ENCODE data around the gene WDR62. TPM values are rescaled to one million over a fixed set of nuclear protein-coding genes. Genes with fewer than 3 reads are reported as not detected.
A peak's percentile ranks its signal among the peaks of the same experiment; 100 is the strongest.

The WDR62 gene
- total RNA-seq, 1 donor from 2014 or later, result 4.6 TPM

GRCh38 chr19:36028313-36029041 lies 26.2 kb upstream of the WDR62 start:
- no peak for DNase-seq (ENCODE audit: extremely low spot score, unreplicated experiment)
- Mint-ChIP-seq H3K27ac (ENCODE audit: unreplicated experiment) (no peak overlapping the region), H3K4me3 (ENCODE audit: unreplicated experiment) (no peak overlapping the region), H3K9me3 (ENCODE audit: unreplicated experiment) (no peaks in the 10 kb centered on the region), H3K36me3 (ENCODE audit: unreplicated experiment) (peaks cover 26% of the 10 kb centered on the region), H3K27me3 (ENCODE audit: unreplicated experiment) (no peaks in the 10 kb centered on the region), H3K4me1 (ENCODE audit: unreplicated experiment) (peaks cover 18% of the 10 kb centered on the region)
- TF ChIP-seq CTCF (IDR thresholded peaks at IDR 0.05), result no peak

GRCh38 chr19:36030264-36031148 lies 24.2 kb upstream of the WDR62 start:
- H3K27me3 Mint-ChIP-seq (ENCODE audit: unreplicated experiment), result no peaks in the 10 kb centered on the region
- H3K4me1 Mint-ChIP-seq (ENCODE audit: unreplicated experiment), result peaks cover 22% of the 10 kb centered on the region
- peak overlapping the region; percentile 36 for H3K4me3 Mint-ChIP-seq (ENCODE audit: unreplicated experiment)
- H3K27ac Mint-ChIP-seq (ENCODE audit: unreplicated experiment), result no peak overlapping the region
- DNase-seq (ENCODE audit: extremely low spot score, unreplicated experiment), result no peak
- H3K9me3 Mint-ChIP-seq (ENCODE audit: unreplicated experiment), result no peaks in the 10 kb centered on the region
- TF ChIP-seq CTCF (IDR thresholded peaks at IDR 0.05), result no peak
- H3K36me3 Mint-ChIP-seq (ENCODE audit: unreplicated experiment), result peaks cover 23% of the 10 kb centered on the region

GRCh38 chr19:36031308-36031707 lies 23.4 kb upstream of the WDR62 start:
- Mint-ChIP-seq H3K27me3 (ENCODE audit: unreplicated experiment) (no peaks in the 10 kb centered on the region), H3K27ac (ENCODE audit: unreplicated experiment) (no peak overlapping the region), H3K9me3 (ENCODE audit: unreplicated experiment) (no peaks in the 10 kb centered on the region), H3K36me3 (ENCODE audit: unreplicated experiment) (peaks cover 20% of the 10 kb centered on the region), H3K4me3 (ENCODE audit: unreplicated experiment) (peak overlapping the region; percentile 46), H3K4me1 (ENCODE audit: unreplicated experiment) (peaks cover 22% of the 10 kb centered on the region)
- no peak for DNase-seq (ENCODE audit: extremely low spot score, unreplicated experiment)
- no peak for TF ChIP-seq CTCF (IDR thresholded peaks at IDR 0.05)

- peaks cover 22% of the 10 kb centered on the region for H3K4me1 Mint-ChIP-seq (ENCODE audit: unreplicated experiment)
- peak within 1 kb of the TSS; percentile 64 for H3K27ac Mint-ChIP-seq (ENCODE audit: unreplicated experiment)
- no peaks in the 10 kb centered on the region for H3K9me3 Mint-ChIP-seq (ENCODE audit: unreplicated experiment)
- peak within 1 kb of the TSS; percentile 83 for H3K4me3 Mint-ChIP-seq (ENCODE audit: unreplicated experiment)
- TF ChIP-seq CTCF (IDR thresholded peaks at IDR 0.05), result no peak
- peaks cover 12% of the 10 kb centered on the region for H3K36me3 Mint-ChIP-seq (ENCODE audit: unreplicated experiment)
- no peaks in the 10 kb centered on the region for H3K27me3 Mint-ChIP-seq (ENCODE audit: unreplicated experiment)
- peak; percentile 93 for DNase-seq (ENCODE audit: extremely low spot score, unreplicated experiment)
These were observed 22.2 kb upstream of the WDR62 start, which contains the start of gene CLIP3 for GRCh38 chr19:36032251-36033104. Gene CLIP3 (minus strand): TSS chr19:36032873. CDS start chr19:36032357, 516 bp downstream.

All from osteocyte (in vitro differentiated cells).